CD4-positive, alpha-beta T cell (primary cell): ENCODE measurements around the gene PLPPR1. TPM values are rescaled to one million over a fixed set of nuclear protein-coding genes. Genes with fewer than 3 reads are reported as not detected.

Experiments
- ATAC-seq: fragments of 200-7000 bp; cut with Tn5 transposase; one replicate; pipeline ENCODE4 v1.10.0; 2022; ENCODE audit warnings: mild to moderate bottlenecking; ENCODE audit not compliant: poor library complexity
- CTCF ChIA-PET: fragments of 350-600 bp; sonication (Branson Sonifier 250); formaldehyde crosslinking; loops from one replicate; lab custom pipeline; 2021; ENCODE audit warnings: antibody characterized with exemption, inconsistent platforms; lab: Charles Lee
- POLR2A ChIA-PET: fragments of 350-600 bp; sonication (Branson Sonifier 250); formaldehyde crosslinking; loops from one replicate; lab custom pipeline; 2021; ENCODE audit warnings: antibody characterized with exemption, inconsistent platforms; lab: Charles Lee
- DNase-seq, 14 experiments: peaks; one replicate each; pipeline ENCODE4 v3.0.0-alpha.2; 2013 to 2020; ENCODE audit warnings: mixed read lengths in 2 of 14
- H3K27ac ChIP-seq, 2 donors: one replicate each; pipeline versions ENCODE4 v1.5.1 to v1.7.0; 2013; ENCODE audit warnings: low read length in 2 of 2, low read depth in 1 of 2, mild to moderate bottlenecking in 1 of 2
- H3K27me3 ChIP-seq, 2 experiments: 1 replicate in 1 of 2; 2 replicates in 1 of 2; pipeline versions ENCODE4 v1.6.1 to v1.7.0; 2013; ENCODE audit warnings: low read length in 2 of 2, control low read depth in 1 of 2, mild to moderate bottlenecking in 1 of 2, moderate library complexity in 1 of 2; ENCODE audit not compliant: insufficient read depth in 2 of 2, control insufficient read depth in 1 of 2
- H3K36me3 ChIP-seq: one replicate; pipeline ENCODE4 v1.6.1; 2013; ENCODE audit warnings: low read length, control low read depth; ENCODE audit not compliant: insufficient read depth
- H3K4me1 ChIP-seq: one replicate; pipeline ENCODE4 v1.6.1; 2013; ENCODE audit warnings: low read length, control low read depth; ENCODE audit not compliant: insufficient read depth
- H3K4me3 ChIP-seq: one replicate; pipeline ENCODE4 v1.5.1; 2013; ENCODE audit warnings: mild to moderate bottlenecking, low read length, moderate library complexity
- H3K9me3 ChIP-seq, 2 experiments: 1 replicate in 1 of 2; 2 replicates in 1 of 2; pipeline versions ENCODE4 v1.6.1 to v1.7.0; 2013; ENCODE audit warnings: low read length in 2 of 2, mild to moderate bottlenecking in 2 of 2, control low read depth in 1 of 2, moderate library complexity in 1 of 2; ENCODE audit not compliant: control insufficient read depth in 1 of 2, insufficient read depth in 1 of 2
- H3K27ac Mint-ChIP-seq: one replicate; pipeline ENCODE4 v1.8.0; 2020; ENCODE audit warnings: mixed read lengths
- H3K27me3 Mint-ChIP-seq: one replicate; pipeline ENCODE4 v1.8.0; 2021; ENCODE audit warnings: mixed read lengths
- H3K36me3 Mint-ChIP-seq: one replicate; pipeline ENCODE4 v1.8.0; 2021; ENCODE audit warnings: low read depth, mixed read lengths
- H3K4me1 Mint-ChIP-seq: one replicate; pipeline ENCODE4 v1.8.0; 2021; ENCODE audit warnings: low read depth, mixed read lengths
- H3K4me3 Mint-ChIP-seq: one replicate; pipeline ENCODE4 v1.8.0; 2020; ENCODE audit warnings: mild to moderate bottlenecking, mixed read lengths
- H3K9me3 Mint-ChIP-seq: one replicate; pipeline ENCODE4 v1.8.0; 2020; ENCODE audit warnings: mixed read lengths
- intact Hi-C, 2 experiments: fragments of 100-400 bp; cut with DNase I in 1 of 2; cut with micrococcal nuclease in 1 of 2; formaldehyde crosslinking; loops; one replicate each; pipeline versions ENCODE4 v1.15.1 to v1.9.0; 2023 to 2025; cut with DNase I, micrococcal nuclease
- total RNA-seq, 174 experiments: library from RNA in 2 of 174; stranded (reverse) in 2 of 174; gene quantifications; one replicate each; pipeline ENCODE4 v1.2.3 and lab custom pipeline; 2021 to 2026
- TF ChIP-seq, protein P1 (sequence below): fragments of 200-600 bp; IDR thresholded peaks from one replicate; pipeline ENCODE4 v1.8.0; 2022; ENCODE audit warnings: antibody characterized with exemption, mild to moderate bottlenecking

Gene PLPPR1
- total RNA-seq, 2 experiments from 2014 or later: not detected

- Histone ChIP-seq H3K27me3 (no peaks in the 10 kb centered on the region), H3K36me3 (no peaks in the 10 kb centered on the region), H3K4me1 (no peaks in the 10 kb centered on the region), H3K27ac (no peak overlapping the region), H3K4me3 (no peak overlapping the region), H3K9me3 (peaks cover 0 to 5% of the 10 kb centered on the region in 2 experiments)
- no peaks in the 10 kb centered on the region for H3K9me3 Mint-ChIP-seq
- H3K27ac Mint-ChIP-seq: no peak overlapping the region
- intact Hi-C loops: no loop called here
- H3K36me3 Mint-ChIP-seq: no peaks in the 10 kb centered on the region
- CTCF ChIA-PET: no interaction called here
- no peaks in the 10 kb centered on the region for H3K4me1 Mint-ChIP-seq
- POLR2A ChIA-PET: no interaction called here
- no peak overlapping the region for H3K4me3 Mint-ChIP-seq
- no peak for DNase-seq
- TF ChIP-seq, protein P1, sequence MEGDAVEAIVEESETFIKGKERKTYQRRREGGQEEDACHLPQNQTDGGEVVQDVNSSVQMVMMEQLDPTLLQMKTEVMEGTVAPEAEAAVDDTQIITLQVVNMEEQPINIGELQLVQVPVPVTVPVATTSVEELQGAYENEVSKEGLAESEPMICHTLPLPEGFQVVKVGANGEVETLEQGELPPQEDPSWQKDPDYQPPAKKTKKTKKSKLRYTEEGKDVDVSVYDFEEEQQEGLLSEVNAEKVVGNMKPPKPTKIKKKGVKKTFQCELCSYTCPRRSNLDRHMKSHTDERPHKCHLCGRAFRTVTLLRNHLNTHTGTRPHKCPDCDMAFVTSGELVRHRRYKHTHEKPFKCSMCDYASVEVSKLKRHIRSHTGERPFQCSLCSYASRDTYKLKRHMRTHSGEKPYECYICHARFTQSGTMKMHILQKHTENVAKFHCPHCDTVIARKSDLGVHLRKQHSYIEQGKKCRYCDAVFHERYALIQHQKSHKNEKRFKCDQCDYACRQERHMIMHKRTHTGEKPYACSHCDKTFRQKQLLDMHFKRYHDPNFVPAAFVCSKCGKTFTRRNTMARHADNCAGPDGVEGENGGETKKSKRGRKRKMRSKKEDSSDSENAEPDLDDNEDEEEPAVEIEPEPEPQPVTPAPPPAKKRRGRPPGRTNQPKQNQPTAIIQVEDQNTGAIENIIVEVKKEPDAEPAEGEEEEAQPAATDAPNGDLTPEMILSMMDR: no peak
- H3K27me3 Mint-ChIP-seq: no peaks in the 10 kb centered on the region
- ATAC-seq: no peak
Observed at GRCh38 chr9:101014566-101014965, 14.0 kb upstream of the PLPPR1 start.

DNA sequence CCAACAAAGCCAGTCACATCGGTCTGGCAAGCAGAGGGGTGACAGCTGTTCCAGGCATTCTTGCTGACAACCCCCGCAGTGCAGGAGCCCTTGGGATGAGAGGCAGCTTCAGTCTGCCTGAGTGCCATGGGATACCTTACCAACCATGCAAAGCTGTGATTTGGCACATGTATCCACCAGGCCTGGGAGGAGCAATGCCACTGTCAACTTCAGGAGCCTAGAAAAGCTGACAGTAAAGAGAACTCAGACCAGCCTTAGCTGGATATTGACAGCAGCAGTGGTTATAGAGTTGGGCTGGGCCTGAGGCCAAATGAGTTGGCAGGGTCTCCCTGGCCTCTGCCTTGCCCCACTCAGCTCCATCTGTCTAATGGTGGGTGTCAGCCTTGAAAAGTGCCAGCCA, 10.1 kb upstream of the PLPPR1 start:
- CTCF ChIA-PET: no interaction called here
- no peaks in the 10 kb centered on the region for H3K27me3 Mint-ChIP-seq
- H3K4me3 Mint-ChIP-seq: no peak overlapping the region
- Histone ChIP-seq H3K4me3 (no peak overlapping the region), H3K27me3 (no peaks in the 10 kb centered on the region), H3K36me3 (no peaks in the 10 kb centered on the region), H3K4me1 (no peaks in the 10 kb centered on the region), H3K9me3 (peaks cover 0 to 5% of the 10 kb centered on the region in 2 experiments), H3K27ac (no peak overlapping the region)
- DNase-seq (no peak), ATAC-seq (no peak)
- POLR2A ChIA-PET: no interaction called here
- intact Hi-C loops: no loop called here
- H3K9me3 Mint-ChIP-seq: no peaks in the 10 kb centered on the region
- H3K27ac Mint-ChIP-seq: no peak overlapping the region
- TF ChIP-seq, protein P1: no peak
- no peaks in the 10 kb centered on the region for H3K36me3 Mint-ChIP-seq
- H3K4me1 Mint-ChIP-seq: no peaks in the 10 kb centered on the region

GRCh38 chr9:101022704-101023103, 5.8 kb upstream of the PLPPR1 start:
- TF ChIP-seq, protein P1: no peak
- POLR2A ChIA-PET: no interaction called here
- Histone ChIP-seq H3K27me3 (peaks cover 4 to 11% of the 10 kb centered on the region in 2 experiments), H3K4me3 (no peak overlapping the region), H3K27ac (no peak overlapping the region), H3K4me1 (no peaks in the 10 kb centered on the region), H3K36me3 (no peaks in the 10 kb centered on the region), H3K9me3 (peaks cover 0 to 5% of the 10 kb centered on the region in 2 experiments)
- H3K27me3 Mint-ChIP-seq: peaks cover 20% of the 10 kb centered on the region
- CTCF ChIA-PET: no interaction called here
- H3K4me3 Mint-ChIP-seq: no peak overlapping the region
- ATAC-seq: no peak
- H3K36me3 Mint-ChIP-seq: no peaks in the 10 kb centered on the region
- intact Hi-C loops: no loop called here
- DNase-seq: no peak
- no peaks in the 10 kb centered on the region for H3K9me3 Mint-ChIP-seq
- H3K4me1 Mint-ChIP-seq: no peaks in the 10 kb centered on the region
- H3K27ac Mint-ChIP-seq: no peak overlapping the region
